ENCODE measurements around the gene FBXO45. TPM values are rescaled to one million over a fixed set of nuclear protein-coding genes. Genes with fewer than 3 reads are reported as not detected.

FBXO45 gene
- total RNA-seq, 1 experiment from 2014 or later = 23.2 TPM

- TF ChIP-seq FOSL1 (IDR thresholded peaks at IDR 0.05; ENCODE audit: low read depth) (no peak), MAX (IDR thresholded peaks at IDR 0.05) (no peak), CTCF (IDR thresholded peaks at IDR 0.05 in 2 of 3, conservative IDR thresholded peaks at IDR 0.05 in 1 of 3; ENCODE audit: borderline replicate concordance in 1 of 3, insufficient read depth in 1 of 3, low read depth in 2 of 3, low read length in 2 of 3) (no peak), SIN3A (IDR thresholded peaks at IDR 0.05; ENCODE audit: low read depth) (no peak), SRF (IDR thresholded peaks at IDR 0.05; ENCODE audit: low read depth) (no peak), CBX3 (IDR thresholded peaks at IDR 0.05; ENCODE audit: low read depth) (no peak), ELF1 (IDR thresholded peaks at IDR 0.05; ENCODE audit: borderline replicate concordance, low read depth) (no peak), POLR2AphosphoS5 (IDR thresholded peaks at IDR 0.05; ENCODE audit: low read depth, low read length) (no peak), TCF7L2 (IDR thresholded peaks at IDR 0.05; ENCODE audit: borderline replicate concordance, extremely low read depth, insufficient read depth, insufficient read length) (no peak), RAD21 (IDR thresholded peaks at IDR 0.05; ENCODE audit: low read depth) (no peak), EGR1 (IDR thresholded peaks at IDR 0.05; ENCODE audit: low read depth) (no peak)
Observed at GRCh38 chr3:196620684-196621083, 52.2 kb downstream of the FBXO45 start (continued).

- H3K9me3 ChIP-seq (ENCODE audit: control insufficient read depth in 1 of 2, insufficient read depth in 1 of 2, low read depth in 1 of 2, low read length in 2 of 2) = no peaks in the 10 kb centered on the region
- H3K4me2 ChIP-seq (ENCODE audit: low read length) = no peak overlapping the region
- no peaks in the 10 kb centered on the region for H4K20me1 ChIP-seq (ENCODE audit: insufficient read depth)
- no peaks in the 10 kb centered on the region for H3K36me3 ChIP-seq (ENCODE audit: control insufficient read depth in 1 of 2, insufficient read depth in 2 of 2, low read length in 2 of 2)
- H3K9me2 ChIP-seq (ENCODE audit: insufficient read depth) = no peaks in the 10 kb centered on the region
- RAD21 ChIA-PET (ENCODE audit: low non-redundant PET in 1 of 2, low total read pairs in 2 of 2, uncharacterized antibody in 2 of 2, unreplicated experiment in 2 of 2) = no interaction called here
- POLR2A ChIA-PET = no interaction called here
- ATAC-seq (no peak), DNase-seq (ENCODE audit: low read depth, low spot score) (no peak)
- no peak for TF ChIP-seq ELF1 (IDR thresholded peaks at IDR 0.05; ENCODE audit: borderline replicate concordance, low read depth)
- TF ChIP-seq CBX3 (IDR thresholded peaks at IDR 0.05; ENCODE audit: low read depth) = no peak
- no peak for TF ChIP-seq REST (IDR thresholded peaks at IDR 0.05; ENCODE audit: low read depth)
- H3K9ac ChIP-seq (ENCODE audit: low read length) = no peak overlapping the region
- H3K4me1 ChIP-seq (ENCODE audit: control insufficient read depth in 1 of 2, insufficient read depth in 2 of 2, low read length in 2 of 2) = no peaks in the 10 kb centered on the region
- intact Hi-C loops (cut with micrococcal nuclease) = no loop called here
- BruUV-seq (replicated peaks) = no TSS peak
- H3K4me3 ChIP-seq (replicated peaks in 1 of 2; ENCODE audit: low read depth in 1 of 2, low read length in 2 of 2) = no peak overlapping the region
- H3K79me2 ChIP-seq (ENCODE audit: insufficient read depth, low read length) = no peaks in the 10 kb centered on the region
- no peaks in the 10 kb centered on the region for H3K27me3 ChIP-seq (ENCODE audit: insufficient read depth, low read length)
- CTCF ChIA-PET = no interaction called here
- no peak overlapping the region for H2AFZ ChIP-seq (ENCODE audit: low read depth, low read length, poor library complexity, severe bottlenecking)
- H3K27ac ChIP-seq (ENCODE audit: low read depth, low read length) = no peak overlapping the region
Observed at GRCh38 chr3:196621611-196622010, 53.2 kb downstream of the FBXO45 start.

Measured in HCT116 (cell line).